ENCODE data around the gene SOHLH2.

- TF ChIP-seq, protein P1, sequence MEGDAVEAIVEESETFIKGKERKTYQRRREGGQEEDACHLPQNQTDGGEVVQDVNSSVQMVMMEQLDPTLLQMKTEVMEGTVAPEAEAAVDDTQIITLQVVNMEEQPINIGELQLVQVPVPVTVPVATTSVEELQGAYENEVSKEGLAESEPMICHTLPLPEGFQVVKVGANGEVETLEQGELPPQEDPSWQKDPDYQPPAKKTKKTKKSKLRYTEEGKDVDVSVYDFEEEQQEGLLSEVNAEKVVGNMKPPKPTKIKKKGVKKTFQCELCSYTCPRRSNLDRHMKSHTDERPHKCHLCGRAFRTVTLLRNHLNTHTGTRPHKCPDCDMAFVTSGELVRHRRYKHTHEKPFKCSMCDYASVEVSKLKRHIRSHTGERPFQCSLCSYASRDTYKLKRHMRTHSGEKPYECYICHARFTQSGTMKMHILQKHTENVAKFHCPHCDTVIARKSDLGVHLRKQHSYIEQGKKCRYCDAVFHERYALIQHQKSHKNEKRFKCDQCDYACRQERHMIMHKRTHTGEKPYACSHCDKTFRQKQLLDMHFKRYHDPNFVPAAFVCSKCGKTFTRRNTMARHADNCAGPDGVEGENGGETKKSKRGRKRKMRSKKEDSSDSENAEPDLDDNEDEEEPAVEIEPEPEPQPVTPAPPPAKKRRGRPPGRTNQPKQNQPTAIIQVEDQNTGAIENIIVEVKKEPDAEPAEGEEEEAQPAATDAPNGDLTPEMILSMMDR (conservative IDR thresholded peaks at IDR 0.05; ENCODE audit: low read length) = no peak
- no peak for TF ChIP-seq EZH2phosphoT487 (IDR thresholded peaks at IDR 0.05; ENCODE audit: borderline replicate concordance)
These were observed 65.9 kb downstream of the SOHLH2 start for GRCh38 chr13:36148446-36148845.
